ENCODE results near the gene RIMS4. TPM values are rescaled to one million over a fixed set of nuclear protein-coding genes. Genes with fewer than 3 reads are reported as not detected.

RIMS4 gene
- total and polyA plus RNA-seq, 2 donors: 0.14 to 0.21 TPM

- H3K27ac ChIP-seq (ENCODE audit: low read depth in 1 of 2, low read length in 1 of 2): no peak overlapping the region
- no peaks in the 10 kb centered on the region for H3K36me3 ChIP-seq (ENCODE audit: control insufficient read depth in 2 of 2, insufficient read depth in 2 of 2, low read length in 1 of 2)
- no peak overlapping the region for H3K4me3 ChIP-seq (ENCODE audit: low read length in 2 of 2)
- DNase-seq (ENCODE audit: low read depth in 6 of 9, low spot score in 9 of 9): no peak
- no peaks in the 10 kb centered on the region for H3K4me1 ChIP-seq (ENCODE audit: control insufficient read depth in 2 of 2, insufficient read depth in 2 of 2, low read length in 2 of 2)
- WGBS: 30% methylated on average over 9 of the region's 9 CpGs
- no peaks in the 10 kb centered on the region for H3K9me3 ChIP-seq (ENCODE audit: control insufficient read depth in 2 of 2, insufficient read depth in 1 of 2, low read length in 1 of 2)
- H3K27me3 ChIP-seq (ENCODE audit: control insufficient read depth in 2 of 2, insufficient read depth in 1 of 2, low read length in 1 of 2): peaks cover 45 to 69% of the 10 kb centered on the region in 2 donors
Observed at GRCh38 chr20:44805979-44806620, 4.2 kb downstream of the RIMS4 start.

- 56% methylated on average over 9 of the region's 9 CpGs for WGBS
- H3K36me3 ChIP-seq (ENCODE audit: control insufficient read depth in 2 of 2, insufficient read depth in 2 of 2, low read length in 1 of 2): no peaks in the 10 kb centered on the region
- H3K4me1 ChIP-seq (ENCODE audit: control insufficient read depth in 2 of 2, insufficient read depth in 2 of 2, low read length in 2 of 2): no peaks in the 10 kb centered on the region
- no peak overlapping the region for H3K4me3 ChIP-seq (ENCODE audit: low read length in 2 of 2)
- H3K9me3 ChIP-seq (ENCODE audit: control insufficient read depth in 2 of 2, insufficient read depth in 1 of 2, low read length in 1 of 2): no peaks in the 10 kb centered on the region
- no peak for DNase-seq (ENCODE audit: low read depth in 6 of 9, low spot score in 9 of 9)
- no peak overlapping the region for H3K27ac ChIP-seq (ENCODE audit: low read depth in 1 of 2, low read length in 1 of 2)
- H3K27me3 ChIP-seq (ENCODE audit: control insufficient read depth in 2 of 2, insufficient read depth in 1 of 2, low read length in 1 of 2): peaks cover 39 to 63% of the 10 kb centered on the region in 2 donors
Observed at GRCh38 chr20:44805335-44805978, 4.9 kb downstream of the RIMS4 start.

DNA sequence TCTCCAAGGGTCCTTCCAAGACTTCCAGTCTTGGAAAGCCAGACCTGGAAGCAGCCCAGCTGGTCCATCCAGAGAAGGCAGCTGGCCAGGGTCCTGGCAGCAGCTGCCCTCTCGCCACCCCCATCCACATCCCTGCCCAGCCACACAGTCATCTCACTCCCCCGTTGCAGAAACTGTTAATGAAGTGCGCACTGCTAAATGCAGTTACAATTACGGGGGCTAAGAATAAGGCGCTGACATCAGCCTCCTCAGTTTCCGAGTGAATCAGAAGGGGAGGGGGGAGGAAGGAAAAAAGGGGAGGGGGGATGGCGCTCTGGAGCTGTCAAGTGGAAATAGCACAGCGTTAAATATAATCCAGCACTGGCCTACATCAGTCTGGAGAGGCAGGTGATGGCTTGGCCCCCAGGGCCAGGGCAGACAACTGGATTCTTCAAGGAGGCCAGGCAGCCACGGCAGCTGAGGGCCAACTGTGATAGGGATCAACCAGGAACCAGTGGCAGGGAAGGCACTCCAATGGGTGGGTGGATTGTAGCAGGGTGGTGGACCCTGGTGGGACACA lies 6.9 kb downstream of the RIMS4 start:
- no peak for DNase-seq (ENCODE audit: low read depth in 6 of 9, low spot score in 9 of 9)
- 60% methylated on average over 9 of the region's 9 CpGs for WGBS
- peaks cover 19 to 46% of the 10 kb centered on the region in 2 donors for H3K27me3 ChIP-seq (ENCODE audit: control insufficient read depth in 2 of 2, insufficient read depth in 1 of 2, low read length in 1 of 2)

GRCh38 chr20:44802702-44803101 lies 7.6 kb downstream of the RIMS4 start:
- no peak overlapping the region for H3K27ac ChIP-seq (ENCODE audit: low read depth in 1 of 2, low read length in 1 of 2)
- H3K9me3 ChIP-seq (ENCODE audit: control insufficient read depth in 2 of 2, insufficient read depth in 1 of 2, low read length in 1 of 2): no peaks in the 10 kb centered on the region
- 96% methylated on average over 4 of the region's 4 CpGs for WGBS
- peaks cover 13 to 40% of the 10 kb centered on the region in 2 donors for H3K27me3 ChIP-seq (ENCODE audit: control insufficient read depth in 2 of 2, insufficient read depth in 1 of 2, low read length in 1 of 2)
- no peaks in the 10 kb centered on the region for H3K36me3 ChIP-seq (ENCODE audit: control insufficient read depth in 2 of 2, insufficient read depth in 2 of 2, low read length in 1 of 2)
- DNase-seq (ENCODE audit: low read depth in 6 of 9, low spot score in 9 of 9): no peak
- H3K4me3 ChIP-seq (ENCODE audit: low read length in 2 of 2): no peak overlapping the region
- H3K4me1 ChIP-seq (ENCODE audit: control insufficient read depth in 2 of 2, insufficient read depth in 2 of 2, low read length in 2 of 2): no peaks in the 10 kb centered on the region

More for the DNA sequence above, 6.9 kb downstream of the RIMS4 start:
- Histone ChIP-seq H3K4me1 (ENCODE audit: control insufficient read depth in 2 of 2, insufficient read depth in 2 of 2, low read length in 2 of 2) (no peaks in the 10 kb centered on the region), H3K27ac (ENCODE audit: low read depth in 1 of 2, low read length in 1 of 2) (no peak overlapping the region), H3K4me3 (ENCODE audit: low read length in 2 of 2) (no peak overlapping the region), H3K9me3 (ENCODE audit: control insufficient read depth in 2 of 2, insufficient read depth in 1 of 2, low read length in 1 of 2) (no peaks in the 10 kb centered on the region), H3K36me3 (ENCODE audit: control insufficient read depth in 2 of 2, insufficient read depth in 2 of 2, low read length in 1 of 2) (no peaks in the 10 kb centered on the region)

DNA sequence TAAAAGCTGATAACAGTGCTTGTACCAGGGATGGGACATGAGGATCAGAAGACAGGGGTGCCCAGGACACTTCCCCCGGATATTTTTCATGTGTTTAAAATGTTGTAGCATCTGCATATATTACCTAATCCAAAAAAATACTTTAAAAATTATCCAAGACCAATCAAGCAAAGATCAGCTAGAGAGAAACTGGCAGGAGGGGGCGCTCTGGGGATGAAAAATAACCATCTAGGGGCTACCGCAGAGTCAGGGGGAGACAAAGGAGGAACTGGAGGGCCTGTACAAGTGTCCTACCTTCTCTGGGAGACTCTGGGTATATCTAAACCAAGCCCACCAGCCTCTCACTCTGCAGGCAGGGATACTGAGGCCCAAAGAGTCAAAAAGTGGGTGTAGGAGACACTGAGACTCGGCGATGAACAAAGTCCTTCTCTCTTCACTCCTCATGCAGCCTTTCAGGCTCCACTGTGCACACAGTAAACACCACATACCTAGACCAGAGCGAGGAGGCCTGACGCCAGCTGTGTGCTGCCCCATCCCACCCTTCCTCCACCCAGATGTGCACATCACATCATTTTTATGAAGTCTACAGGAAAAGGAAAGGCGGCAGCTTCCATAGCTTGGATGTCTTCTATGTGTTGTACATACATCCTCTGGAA lies 9.8 kb downstream of the RIMS4 start:
- 88% methylated on average over 8 of the region's 8 CpGs for WGBS
- Histone ChIP-seq H3K27ac (ENCODE audit: low read depth in 1 of 2, low read length in 1 of 2) (no peak overlapping the region), H3K27me3 (ENCODE audit: control insufficient read depth in 2 of 2, insufficient read depth in 1 of 2, low read length in 1 of 2) (peaks cover 3 to 24% of the 10 kb centered on the region in 2 donors)

GRCh38 chr20:44799691-44800090 lies 10.7 kb downstream of the RIMS4 start:
- no peaks in the 10 kb centered on the region for H3K9me3 ChIP-seq (ENCODE audit: control insufficient read depth in 2 of 2, insufficient read depth in 1 of 2, low read length in 1 of 2)
- DNase-seq (ENCODE audit: low read depth in 6 of 9, low spot score in 9 of 9): no peak
- H3K36me3 ChIP-seq (ENCODE audit: control insufficient read depth in 2 of 2, insufficient read depth in 2 of 2, low read length in 1 of 2): no peaks in the 10 kb centered on the region
- H3K27me3 ChIP-seq (ENCODE audit: control insufficient read depth in 2 of 2, insufficient read depth in 1 of 2, low read length in 1 of 2): peaks cover 0 to 15% of the 10 kb centered on the region in 2 donors
- H3K27ac ChIP-seq (ENCODE audit: low read depth in 1 of 2, low read length in 1 of 2): no peak overlapping the region
- H3K4me3 ChIP-seq (ENCODE audit: low read length in 2 of 2): no peak overlapping the region
- 94% methylated on average over 5 of the region's 5 CpGs for WGBS
- H3K4me1 ChIP-seq (ENCODE audit: control insufficient read depth in 2 of 2, insufficient read depth in 2 of 2, low read length in 2 of 2): no peaks in the 10 kb centered on the region

More for the DNA sequence above, 9.8 kb downstream of the RIMS4 start:
- Histone ChIP-seq H3K9me3 (ENCODE audit: control insufficient read depth in 2 of 2, insufficient read depth in 1 of 2, low read length in 1 of 2) (no peaks in the 10 kb centered on the region), H3K4me3 (ENCODE audit: low read length in 2 of 2) (no peak overlapping the region), H3K4me1 (ENCODE audit: control insufficient read depth in 2 of 2, insufficient read depth in 2 of 2, low read length in 2 of 2) (no peaks in the 10 kb centered on the region), H3K36me3 (ENCODE audit: control insufficient read depth in 2 of 2, insufficient read depth in 2 of 2, low read length in 1 of 2) (no peaks in the 10 kb centered on the region)
- no peak for DNase-seq (ENCODE audit: low read depth in 6 of 9, low spot score in 9 of 9)

DNA sequence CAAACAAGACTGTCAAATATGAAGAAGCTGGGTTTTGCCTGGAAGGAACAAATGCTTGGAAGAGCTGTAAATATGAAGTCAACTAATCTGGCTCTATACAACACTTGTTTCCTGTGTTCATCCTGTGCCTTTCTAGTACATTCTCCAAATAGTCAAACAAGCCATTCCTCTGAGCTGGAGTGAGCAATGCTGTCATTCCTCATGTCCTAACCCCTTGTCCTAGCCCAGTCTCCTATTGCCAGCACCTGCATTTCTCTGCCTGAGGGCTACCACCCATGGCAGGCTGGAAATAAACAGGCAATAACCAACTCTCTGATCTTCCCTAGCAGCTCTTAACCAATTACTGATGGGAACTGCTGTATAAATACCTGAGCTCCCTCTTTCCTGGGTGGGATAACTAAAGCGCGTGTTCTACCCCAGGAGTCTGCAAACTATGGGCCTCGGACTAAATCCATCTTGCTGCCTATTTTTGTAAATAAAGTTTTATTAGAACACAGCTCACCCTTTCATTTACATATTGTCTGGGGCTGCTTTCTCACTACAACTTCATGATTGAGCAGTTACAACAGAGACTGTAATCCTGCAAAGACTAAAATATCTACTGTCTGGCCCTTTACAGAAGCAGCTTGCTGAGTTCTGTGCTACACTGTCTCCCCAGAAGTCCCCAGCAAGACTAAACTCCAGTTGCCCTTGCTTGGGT lies 13.4 kb downstream of the RIMS4 start:
- H3K4me1 ChIP-seq (ENCODE audit: control insufficient read depth in 2 of 2, insufficient read depth in 2 of 2, low read length in 2 of 2): no peaks in the 10 kb centered on the region
- no peaks in the 10 kb centered on the region for H3K9me3 ChIP-seq (ENCODE audit: control insufficient read depth in 2 of 2, insufficient read depth in 1 of 2, low read length in 1 of 2)
- no peaks in the 10 kb centered on the region for H3K36me3 ChIP-seq (ENCODE audit: control insufficient read depth in 2 of 2, insufficient read depth in 2 of 2, low read length in 1 of 2)
- no peak overlapping the region for H3K27ac ChIP-seq (ENCODE audit: low read depth in 1 of 2, low read length in 1 of 2)
- 93% methylated on average over 3 of the region's 3 CpGs for WGBS
- H3K4me3 ChIP-seq (ENCODE audit: low read length in 2 of 2): no peak overlapping the region
- DNase-seq (ENCODE audit: low read depth in 6 of 9, low spot score in 9 of 9): no peak
- H3K27me3 ChIP-seq (ENCODE audit: control insufficient read depth in 2 of 2, insufficient read depth in 1 of 2, low read length in 1 of 2): peaks cover 0 to 3% of the 10 kb centered on the region in 2 donors

DNA sequence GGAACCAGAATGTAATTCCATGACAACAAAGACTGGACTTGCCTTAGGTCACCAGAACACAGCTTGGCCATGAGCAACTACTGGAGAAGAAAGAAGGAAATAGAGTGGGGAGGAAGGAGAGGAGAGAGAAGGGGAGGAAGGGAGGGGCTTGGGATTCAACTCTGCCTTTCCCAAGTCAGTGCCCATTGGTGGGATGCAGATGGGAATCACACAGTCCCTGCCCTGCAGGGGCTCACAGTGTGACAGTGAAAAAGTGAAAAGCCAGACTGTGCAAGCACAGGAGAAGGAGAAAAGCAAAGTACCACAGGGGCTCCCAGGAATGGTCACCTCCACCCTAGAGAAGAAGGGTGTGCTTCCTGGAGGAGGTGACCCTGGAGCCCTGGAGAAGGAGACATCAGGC lies 14.0 kb downstream of the RIMS4 start:
- no peaks in the 10 kb centered on the region for H3K9me3 ChIP-seq (ENCODE audit: control insufficient read depth in 2 of 2, insufficient read depth in 1 of 2, low read length in 1 of 2)
- no peaks in the 10 kb centered on the region for H3K4me1 ChIP-seq (ENCODE audit: control insufficient read depth in 2 of 2, insufficient read depth in 2 of 2, low read length in 2 of 2)
- peaks cover 0 to 3% of the 10 kb centered on the region in 2 donors for H3K27me3 ChIP-seq (ENCODE audit: control insufficient read depth in 2 of 2, insufficient read depth in 1 of 2, low read length in 1 of 2)
- no peak overlapping the region for H3K4me3 ChIP-seq (ENCODE audit: low read length in 2 of 2)
- no peaks in the 10 kb centered on the region for H3K36me3 ChIP-seq (ENCODE audit: control insufficient read depth in 2 of 2, insufficient read depth in 2 of 2, low read length in 1 of 2)
- no peak for DNase-seq (ENCODE audit: low read depth in 6 of 9, low spot score in 9 of 9)
- no peak overlapping the region for H3K27ac ChIP-seq (ENCODE audit: low read depth in 1 of 2, low read length in 1 of 2)

Data from thymus (tissue), 11 donors.